Fibroblast of gingiva (primary cell): ENCODE results near the gene PCDHGC3.
A peak's percentile ranks its signal among the peaks of the same experiment; 100 is the strongest.

ENCODE experiments used
- DNase-seq: peaks from one replicate; pipeline ENCODE4 v3.0.0-alpha.2; 2011; ENCODE audit warnings: low read depth

The PCDHGC3 gene

DNA sequence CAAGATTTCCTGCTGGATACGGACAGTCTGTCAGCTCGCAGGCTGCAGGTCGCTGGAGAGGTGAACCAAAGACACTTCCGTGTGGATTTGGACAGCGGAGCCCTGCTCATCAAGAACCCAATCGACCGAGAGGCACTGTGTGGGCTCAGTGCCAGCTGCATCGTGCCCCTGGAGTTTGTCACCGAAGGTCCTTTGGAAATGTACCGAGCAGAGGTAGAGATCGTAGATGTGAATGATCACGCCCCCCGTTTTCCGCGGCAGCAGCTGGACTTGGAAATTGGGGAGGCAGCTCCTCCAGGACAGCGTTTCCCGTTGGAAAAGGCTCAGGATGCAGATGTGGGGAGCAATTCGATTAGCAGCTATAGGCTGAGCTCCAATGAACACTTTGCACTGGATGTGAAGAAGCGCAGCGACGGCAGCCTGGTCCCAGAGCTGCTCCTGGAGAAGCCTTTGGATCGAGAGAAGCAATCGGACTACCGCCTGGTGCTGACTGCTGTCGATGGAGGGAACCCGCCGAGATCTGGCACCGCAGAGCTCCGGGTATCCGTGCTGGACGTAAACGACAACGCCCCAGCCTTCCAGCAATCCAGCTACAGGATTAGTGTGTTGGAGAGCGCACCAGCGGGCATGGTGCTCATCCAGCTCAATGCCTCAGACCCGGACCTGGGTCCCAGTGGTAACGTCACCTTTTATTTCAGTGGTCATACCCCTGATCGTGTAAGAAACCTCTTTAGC is 9.7 kb downstream of the PCDHGC3 start:
- no peak for DNase-seq

GRCh38 chr5:141486091-141486490 is 10.3 kb downstream of the PCDHGC3 start:
- no peak for DNase-seq

DNA sequence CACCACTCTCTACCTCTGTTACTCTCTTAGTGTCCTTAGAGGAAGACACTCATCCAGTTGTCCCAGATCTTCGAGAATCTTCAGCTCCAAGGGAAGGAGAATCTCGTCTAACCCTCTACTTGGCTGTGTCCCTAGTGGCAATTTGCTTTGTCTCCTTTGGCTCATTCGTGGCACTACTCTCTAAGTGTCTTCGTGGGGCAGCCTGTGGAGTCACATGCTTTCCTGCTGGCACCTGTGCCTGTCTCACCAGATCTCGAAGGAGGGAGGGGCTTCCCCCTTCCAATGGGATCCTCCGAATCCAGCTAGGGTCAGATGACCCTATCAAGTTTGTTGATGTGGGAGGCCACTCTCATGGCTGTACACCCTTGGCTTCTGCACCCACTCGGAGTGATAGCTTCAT is 11.4 kb downstream of the PCDHGC3 start:
- no peak for DNase-seq

- DNase-seq = peak; percentile 22
Measured at GRCh38 chr5:141488591-141489561, 13.1 kb downstream of the PCDHGC3 start, which contains the start of gene PCDHGC5. Gene PCDHGC5 (plus strand): TSS chr5:141489081. CDS start chr5:141489241, 160 bp downstream.

DNA sequence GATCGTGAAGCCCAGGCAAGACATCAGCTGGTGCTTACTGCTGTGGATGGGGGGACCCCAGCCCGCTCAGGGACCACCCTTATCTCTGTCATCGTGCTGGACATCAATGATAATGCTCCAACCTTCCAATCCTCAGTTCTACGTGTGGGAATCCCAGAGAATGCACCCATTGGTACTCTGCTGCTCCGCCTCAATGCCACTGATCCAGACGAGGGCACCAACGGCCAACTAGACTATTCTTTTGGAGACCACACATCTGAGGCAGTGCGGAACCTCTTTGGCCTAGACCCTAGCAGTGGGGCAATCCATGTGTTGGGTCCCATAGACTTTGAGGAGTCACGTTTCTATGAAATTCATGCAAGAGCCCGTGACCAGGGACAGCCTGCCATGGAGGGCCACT is 14.1 kb downstream of the PCDHGC3 start:
- DNase-seq = no peak

- no peak for DNase-seq
Measured at GRCh38 chr5:141490271-141490670, 14.5 kb downstream of the PCDHGC3 start.

- DNase-seq = no peak
Measured at GRCh38 chr5:141490771-141491170, 15.0 kb downstream of the PCDHGC3 start.

GRCh38 chr5:141491323-141492167 is 15.8 kb downstream of the PCDHGC3 start:
- DNase-seq = no peak

DNA sequence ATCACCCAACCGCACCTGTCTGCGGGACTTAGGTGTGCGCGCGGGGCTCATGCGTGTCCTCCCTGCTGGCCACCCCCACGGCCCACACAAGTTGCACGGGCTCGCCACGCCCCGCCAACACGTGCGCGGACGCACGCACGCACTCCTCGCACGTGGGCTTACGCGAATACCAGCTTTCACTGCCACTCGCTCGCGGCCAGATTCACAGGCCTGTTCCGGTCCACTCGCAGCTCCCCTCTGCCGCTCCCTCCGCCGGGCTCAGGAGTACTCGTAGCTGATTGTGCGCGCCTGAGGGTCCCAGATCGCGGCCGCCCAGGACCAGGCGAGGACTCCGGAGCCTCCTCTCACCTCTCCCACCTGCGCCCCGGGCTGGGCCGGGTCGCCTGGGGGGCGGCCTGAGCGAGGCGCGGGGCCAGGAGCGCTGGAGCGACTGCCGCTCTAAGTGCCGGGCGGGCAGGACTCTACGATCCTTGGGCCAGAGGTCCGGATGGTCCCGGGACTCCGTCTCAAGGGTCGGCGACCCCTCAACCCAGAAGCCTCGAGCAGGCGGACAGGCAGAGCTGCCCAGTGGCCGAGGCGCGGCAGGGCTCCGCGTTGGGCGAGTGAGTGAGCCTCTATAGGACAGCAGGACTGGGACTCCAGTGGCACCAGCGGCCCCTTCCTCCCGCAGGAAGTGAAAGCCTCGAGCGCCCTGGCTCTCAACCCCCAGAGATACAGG is 16.6 kb downstream of the PCDHGC3 start:
- DNase-seq = no peak

GRCh38 chr5:141493500-141494422 is 18.0 kb downstream of the PCDHGC3 start:
- peak; percentile 30 for DNase-seq

GRCh38 chr5:141494761-141495452 is 19.1 kb downstream of the PCDHGC3 start:
- no peak for DNase-seq

GRCh38 chr5:141495453-141495811 is 19.7 kb downstream of the PCDHGC3 start:
- no peak for DNase-seq

DNA sequence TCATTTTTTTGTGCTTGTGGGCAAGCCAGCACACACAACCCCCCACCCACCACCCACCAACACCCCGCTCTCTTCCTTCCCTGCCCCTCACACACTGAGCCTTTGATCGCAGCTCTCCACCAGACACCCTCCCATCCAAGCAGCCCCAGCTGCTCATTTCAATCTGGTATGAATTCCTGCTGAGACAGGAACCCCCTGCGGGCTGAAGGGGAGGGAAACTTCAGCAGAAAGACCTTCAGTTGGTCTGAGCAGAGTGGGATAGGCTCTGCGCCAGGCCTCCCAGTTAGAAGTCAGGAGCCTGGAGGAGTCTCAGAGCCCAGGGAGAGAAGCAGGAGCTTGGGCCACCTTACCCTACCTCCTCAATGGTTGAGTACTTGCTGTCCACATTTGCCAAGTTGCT is 20.3 kb downstream of the PCDHGC3 start:
- DNase-seq = no peak

GRCh38 chr5:141501761-141502160 is 26.0 kb downstream of the PCDHGC3 start:
- DNase-seq = no peak

- no peak for DNase-seq
Measured at GRCh38 chr5:141503681-141504080, 27.9 kb downstream of the PCDHGC3 start.

DNA sequence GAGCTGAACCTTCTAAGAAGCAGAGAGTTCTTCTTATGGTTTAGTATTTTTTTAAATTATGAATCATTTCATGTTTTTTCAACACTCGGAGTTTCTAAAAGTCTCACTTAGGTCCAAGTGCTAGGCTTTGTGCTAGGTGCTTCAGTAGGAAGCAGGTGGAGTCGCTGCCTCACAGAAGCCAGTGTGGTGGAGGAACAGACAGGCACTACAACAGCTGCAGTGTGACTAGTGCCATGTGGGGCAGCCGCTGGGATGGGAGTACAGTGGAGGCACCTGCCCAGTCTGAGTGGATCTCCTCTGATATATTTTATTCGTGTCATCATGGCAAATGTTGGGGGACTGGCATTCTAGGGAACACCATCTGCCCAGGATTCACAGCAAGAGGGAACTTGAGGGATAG is 28.4 kb downstream of the PCDHGC3 start:
- DNase-seq = no peak

DNA sequence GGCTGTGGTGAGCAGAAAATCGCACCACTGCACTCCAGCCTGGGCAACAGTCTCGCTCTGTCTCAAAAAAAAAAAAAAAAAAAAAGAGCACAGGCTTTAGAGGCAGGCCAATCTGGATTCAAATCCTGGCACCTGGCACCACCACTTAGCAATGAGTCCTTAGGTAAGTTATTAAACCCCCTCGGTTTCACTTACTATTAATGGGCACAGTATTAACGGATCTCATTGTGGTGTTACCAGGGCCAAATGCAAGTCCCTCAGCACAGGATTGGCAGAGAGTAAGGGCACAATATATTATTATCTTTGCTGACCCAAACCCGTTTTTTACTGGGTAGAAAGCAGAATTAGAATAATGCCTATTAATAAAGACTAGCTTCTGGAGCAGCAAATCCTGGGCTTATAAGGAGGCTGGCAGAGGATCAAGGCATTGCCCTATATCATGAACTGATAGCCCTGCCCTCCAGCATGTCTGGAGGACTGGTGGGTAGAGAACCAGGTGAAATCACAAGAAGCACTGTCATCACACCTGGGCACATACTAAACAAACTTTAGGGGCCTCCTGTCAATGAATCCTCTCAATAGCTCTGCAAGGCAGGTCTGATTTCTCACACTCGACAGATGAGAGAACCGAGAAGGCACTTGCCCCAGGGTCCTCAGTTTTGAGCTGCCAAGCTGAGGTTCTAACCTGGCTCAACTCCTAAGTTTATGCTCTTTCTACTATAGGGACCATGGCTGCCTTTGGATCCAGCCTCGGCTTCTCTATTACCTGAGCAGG is 30.8 kb downstream of the PCDHGC3 start:
- DNase-seq = no peak

DNA sequence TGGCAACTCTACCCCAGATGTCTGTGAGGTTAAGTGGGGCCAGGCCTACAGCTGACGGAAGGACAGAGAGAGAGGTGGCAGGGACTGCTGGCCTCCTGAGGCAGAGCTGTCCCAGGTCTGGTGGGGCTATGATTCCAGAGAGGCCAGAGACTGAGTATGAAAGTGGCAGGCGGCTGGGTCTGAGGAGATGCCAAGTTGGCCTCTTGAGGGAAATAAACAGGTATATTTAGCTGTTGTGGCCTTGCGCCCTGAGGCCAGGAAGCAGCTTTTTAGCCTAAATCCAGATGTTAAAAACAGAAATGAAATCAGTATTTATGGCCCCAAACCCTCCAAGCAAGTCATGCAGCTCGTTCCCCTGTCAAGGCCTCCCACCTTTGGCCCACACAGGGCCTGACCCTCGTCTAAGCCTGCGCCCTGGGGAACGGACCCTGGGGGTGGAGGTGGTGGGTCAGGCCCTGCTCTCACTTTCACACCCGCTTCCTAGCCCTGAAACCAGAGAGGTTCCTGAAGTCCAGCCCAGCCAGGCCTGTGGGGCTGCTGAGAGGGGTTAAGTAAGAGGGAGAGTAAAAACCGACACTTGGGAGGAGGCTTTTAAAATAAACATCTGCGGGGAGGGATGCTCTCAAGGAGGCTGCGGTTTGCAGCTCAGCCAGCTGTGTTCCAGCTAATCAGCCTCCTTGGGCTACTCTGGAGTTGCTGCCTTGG is 31.8 kb downstream of the PCDHGC3 start:
- DNase-seq = peak; percentile 93
